GM08714 (cell line): ENCODE data around the gene GRID1.

Source experiments
- H3K4me3 ChIP-seq: fragments of 200-500 bp; sonication (Bioruptor generic); 2 replicates; pipeline ENCODE4 v1.5.1; 2014; ENCODE audit warnings: mild to moderate bottlenecking, low read length, inconsistent platforms
- ZNF274 ChIP-seq: IDR thresholded peaks from 2 replicates; pipeline ENCODE4 v1.6.1; 2012; ENCODE audit warnings: mild to moderate bottlenecking, low read depth, low read length

Gene GRID1

DNA sequence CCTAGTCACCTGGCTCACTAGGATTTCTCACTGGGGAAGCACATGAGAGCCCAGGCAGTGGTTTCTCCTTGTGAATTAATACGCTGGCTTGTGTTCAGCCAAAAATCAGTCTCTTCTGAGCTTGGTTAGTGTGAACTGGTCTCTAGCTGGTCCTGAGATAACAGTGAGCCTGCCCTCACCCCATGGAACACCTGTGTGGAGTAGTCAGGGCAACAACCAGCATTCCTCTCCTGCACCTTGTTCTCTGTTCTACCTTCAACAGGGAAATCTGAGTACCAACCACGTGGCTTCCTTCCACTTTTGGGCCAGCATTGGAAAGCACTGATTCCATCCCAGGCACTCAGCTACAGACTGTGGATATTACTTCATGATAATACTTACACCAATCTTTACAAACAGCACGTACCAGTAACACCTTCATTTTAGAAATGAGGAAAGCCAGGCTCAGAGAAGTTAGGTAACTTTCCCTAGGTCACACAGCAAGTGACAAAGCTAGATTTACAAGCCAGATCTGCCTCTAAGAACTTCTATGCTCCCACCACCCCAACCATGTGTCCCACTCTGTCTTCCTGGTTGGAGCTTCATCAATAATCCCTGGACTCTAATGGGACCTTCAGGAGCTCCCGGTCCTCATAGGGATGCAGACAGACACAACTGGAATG is 106.6 kb downstream of the GRID1 start:
- TF ChIP-seq ZNF274 = no peak
- no peak overlapping the region for H3K4me3 ChIP-seq

- no peak overlapping the region for H3K4me3 ChIP-seq
- TF ChIP-seq ZNF274 = no peak
Measured at GRCh38 chr10:86258941-86259340, 107.7 kb downstream of the GRID1 start.

DNA sequence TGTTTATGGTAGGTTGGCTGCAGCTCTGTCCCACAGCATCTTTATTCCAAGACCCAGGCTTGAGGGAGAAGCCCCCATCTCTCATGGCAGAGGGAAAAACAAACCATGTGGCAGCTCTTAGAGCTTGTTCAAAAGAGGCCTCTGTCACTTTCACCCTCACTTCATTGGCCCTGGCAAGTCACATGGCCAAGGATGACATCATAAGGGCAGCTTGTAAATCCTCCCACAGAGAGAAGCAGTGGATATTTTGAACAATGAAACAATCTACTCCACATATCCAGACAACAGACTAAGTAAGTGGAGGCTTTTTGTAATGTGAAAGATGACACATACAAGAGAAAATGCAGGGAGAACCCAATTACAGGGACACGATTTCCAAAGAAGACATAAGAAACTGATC is 108.1 kb downstream of the GRID1 start:
- TF ChIP-seq ZNF274 = no peak

GRCh38 chr10:86257683-86258082 is 108.9 kb downstream of the GRID1 start:
- no peak overlapping the region for H3K4me3 ChIP-seq
- TF ChIP-seq ZNF274 = no peak

More for the DNA sequence above, 108.1 kb downstream of the GRID1 start:
- no peak overlapping the region for H3K4me3 ChIP-seq

- no peak overlapping the region for H3K4me3 ChIP-seq
- TF ChIP-seq ZNF274 = no peak
Measured at GRCh38 chr10:86256690-86257315, 109.8 kb downstream of the GRID1 start.

- H3K4me3 ChIP-seq = no peak overlapping the region
- no peak for TF ChIP-seq ZNF274
Measured at GRCh38 chr10:86255405-86256251, 111.0 kb downstream of the GRID1 start.

DNA sequence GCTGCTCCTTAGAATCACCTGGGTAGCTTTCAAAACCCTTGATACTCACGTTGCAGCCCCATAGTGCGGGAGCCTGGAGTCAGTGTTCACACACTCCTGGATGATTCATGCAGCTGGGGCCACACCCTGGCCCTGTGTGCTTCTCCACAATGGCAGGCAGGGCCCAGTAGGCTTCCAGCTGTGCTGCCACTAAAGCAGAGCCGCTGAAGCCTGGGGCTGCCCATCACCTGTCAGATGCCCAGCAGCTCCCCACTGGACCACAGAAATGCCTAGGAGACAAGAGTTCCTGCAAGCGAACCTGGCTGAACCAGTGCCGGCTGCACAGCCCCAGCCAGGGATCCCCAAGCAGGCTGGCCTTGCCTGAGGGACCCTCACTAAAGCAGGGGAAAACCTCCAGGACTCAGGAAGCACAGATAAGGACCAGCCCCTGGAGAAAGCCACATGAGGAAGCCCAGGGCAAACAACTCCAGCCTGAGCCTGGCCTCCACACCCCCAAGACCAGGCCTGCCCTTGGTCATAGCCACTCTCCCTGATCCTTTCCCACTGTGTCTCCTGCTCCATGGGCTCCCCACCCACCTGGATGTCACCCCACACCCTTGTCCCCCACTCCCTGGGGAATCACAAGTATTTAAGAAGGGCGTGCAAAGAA is 111.9 kb downstream of the GRID1 start:
- TF ChIP-seq ZNF274 = no peak
- no peak overlapping the region for H3K4me3 ChIP-seq

DNA sequence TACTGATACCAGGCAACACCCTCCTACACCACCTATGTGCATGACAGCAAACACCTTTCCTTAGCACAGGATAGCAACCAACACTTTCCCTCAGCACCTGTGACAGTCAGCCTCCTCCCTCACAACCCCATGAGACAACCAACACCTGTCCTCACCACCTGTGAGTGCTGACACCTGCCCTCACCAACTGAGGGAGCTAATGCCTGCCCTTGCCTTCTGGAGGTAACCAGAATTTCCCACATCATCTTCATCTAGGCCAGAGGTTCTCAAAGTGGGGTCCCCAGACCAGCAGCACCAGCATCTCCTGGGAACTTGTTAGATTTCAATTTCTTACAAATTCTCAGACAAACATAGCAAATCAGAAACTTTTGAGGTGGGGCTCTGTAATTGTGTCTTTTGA is 112.5 kb downstream of the GRID1 start:
- no peak for TF ChIP-seq ZNF274
- no peak overlapping the region for H3K4me3 ChIP-seq

DNA sequence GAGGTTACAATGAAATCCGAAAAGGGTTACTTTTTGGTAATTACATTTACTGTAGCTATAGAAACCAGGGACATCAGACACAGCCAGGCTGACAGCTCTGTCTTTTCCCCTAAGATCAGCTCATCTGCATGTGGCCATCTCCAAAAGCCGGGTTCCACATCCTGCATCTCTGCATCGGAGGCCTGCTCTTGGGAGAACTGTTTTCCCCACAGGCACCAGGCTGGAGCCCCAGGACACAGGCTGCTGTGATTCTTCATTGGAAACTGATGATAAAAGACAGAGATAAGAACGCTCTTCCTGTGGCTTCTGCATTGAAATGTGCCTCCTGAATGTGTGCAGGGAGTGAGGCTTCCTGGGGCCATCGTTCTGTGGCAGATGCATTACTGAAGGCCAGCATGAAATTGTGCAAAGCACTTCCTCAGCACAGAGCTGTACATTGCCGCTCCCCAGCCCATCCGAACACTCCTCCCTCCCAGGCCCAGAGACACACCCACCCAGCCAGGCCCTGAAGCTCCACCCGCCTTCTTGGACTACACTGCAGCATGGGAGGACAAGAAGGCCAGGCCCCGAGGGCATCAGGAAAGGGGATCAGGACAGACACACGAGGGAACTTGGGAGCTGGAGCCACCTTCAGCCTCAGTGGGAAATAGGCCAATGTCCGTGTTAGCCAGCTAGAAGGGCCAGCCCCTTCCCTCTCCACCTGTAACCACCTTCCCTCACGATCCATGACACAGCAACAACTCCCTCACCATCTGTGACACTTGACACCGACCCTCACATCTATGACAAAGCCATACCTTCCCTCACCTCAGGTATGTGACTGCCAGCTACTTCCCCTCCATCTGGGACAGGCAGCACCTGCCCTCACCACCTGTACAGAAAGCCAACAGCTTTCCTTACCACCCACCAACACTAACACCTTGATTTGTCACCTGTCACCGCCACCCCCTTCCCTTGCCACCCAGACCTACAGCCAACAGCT is 113.2 kb downstream of the GRID1 start:
- no peak overlapping the region for H3K4me3 ChIP-seq
- no peak for TF ChIP-seq ZNF274

DNA sequence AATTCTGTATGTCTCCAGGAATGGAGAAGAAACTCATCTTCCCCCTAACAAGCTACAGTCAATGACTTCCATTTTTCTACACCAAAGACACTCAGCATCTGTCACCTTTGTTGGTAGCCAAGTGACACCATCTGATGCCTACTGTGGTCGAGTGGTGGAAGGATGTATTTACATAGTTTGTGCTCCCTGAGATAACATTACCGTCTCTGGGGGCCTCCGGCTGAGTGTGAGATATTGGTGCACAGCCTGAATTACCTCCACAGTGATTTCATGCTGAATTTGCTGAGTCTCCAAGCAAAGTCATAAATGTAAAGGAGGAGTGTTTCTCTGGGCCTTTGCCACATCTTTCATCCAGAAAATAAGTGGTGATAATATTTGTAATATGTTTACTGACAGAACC is 114.0 kb downstream of the GRID1 start:
- no peak for TF ChIP-seq ZNF274
- H3K4me3 ChIP-seq = no peak overlapping the region

GRCh38 chr10:86252079-86252478 is 114.5 kb downstream of the GRID1 start:
- no peak overlapping the region for H3K4me3 ChIP-seq
- TF ChIP-seq ZNF274 = no peak

DNA sequence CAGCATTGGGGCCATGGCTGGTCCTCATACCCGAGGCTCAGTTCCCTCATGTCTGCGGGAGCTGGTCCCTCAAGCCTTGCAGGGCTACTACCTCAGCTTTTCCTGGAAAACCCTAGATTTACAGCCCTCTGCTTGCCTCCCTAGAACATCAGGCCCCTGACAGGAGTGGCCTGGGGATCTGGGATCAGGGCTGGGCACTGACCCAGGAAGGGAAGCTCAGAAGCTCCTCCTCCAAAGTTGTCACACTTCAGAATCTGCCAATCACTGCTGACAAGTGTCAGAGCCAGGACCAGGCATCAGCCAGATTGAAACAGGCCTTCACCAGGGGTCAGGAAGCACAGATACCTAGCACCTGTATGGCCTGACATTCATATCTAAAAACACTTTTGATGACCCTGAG is 115.2 kb downstream of the GRID1 start:
- no peak overlapping the region for H3K4me3 ChIP-seq
- TF ChIP-seq ZNF274 = no peak

DNA sequence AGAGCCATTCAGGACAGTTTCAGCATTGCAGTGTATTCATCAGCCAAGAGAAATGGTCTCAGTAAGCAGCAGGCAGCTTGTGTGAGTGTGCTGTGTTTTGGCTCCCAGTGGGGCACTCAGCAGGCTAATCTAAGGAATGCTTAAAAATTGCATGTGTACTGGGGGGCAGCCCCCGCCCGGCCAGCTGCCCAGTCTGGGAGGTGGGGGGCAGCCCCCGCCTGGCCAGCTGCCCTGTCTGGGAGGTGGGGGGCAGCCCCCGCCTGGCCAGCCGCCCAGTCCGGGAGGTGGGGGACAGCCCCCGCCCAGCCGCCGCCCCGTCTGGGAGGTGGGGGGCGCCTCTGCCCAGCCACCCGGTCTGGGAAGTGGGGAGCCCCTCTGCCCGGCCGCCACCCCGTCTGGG is 116.2 kb downstream of the GRID1 start:
- no peak for TF ChIP-seq ZNF274
- H3K4me3 ChIP-seq = no peak overlapping the region

DNA sequence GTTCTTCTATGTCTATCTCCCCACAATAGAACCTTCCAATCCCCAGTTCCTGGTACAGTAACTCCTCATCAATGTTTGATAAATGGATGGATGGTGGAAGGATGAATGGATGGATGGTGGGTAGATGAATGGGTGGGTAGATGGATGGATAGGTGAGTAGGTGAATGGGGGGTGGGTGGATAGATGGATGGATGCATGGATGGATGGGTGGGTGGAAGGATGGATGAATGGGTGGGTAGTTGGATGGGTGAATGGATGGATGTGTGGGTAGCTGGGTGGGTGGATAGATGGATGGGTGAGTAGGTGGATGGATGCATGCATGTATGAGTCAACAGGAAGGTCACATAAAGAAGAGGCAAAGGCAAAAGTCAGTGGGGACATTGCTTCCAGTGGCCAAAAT is 116.8 kb downstream of the GRID1 start:
- no peak overlapping the region for H3K4me3 ChIP-seq
- TF ChIP-seq ZNF274 = no peak
